Liver (tissue), 3 donors: Measurements from ENCODE around the gene JOSD2.

Experiments
- CTCF ChIP-seq: fragments of 150-350 bp; IDR thresholded peaks from 2 replicates; pipeline ENCODE4 v1.5.1; 2017; ENCODE audit warnings: improper control_type of control experiment, low read depth, low read length; ENCODE audit not compliant: missing input control
- SP1 ChIP-seq: IDR thresholded peaks from 2 replicates; pipeline ENCODE4 v1.6.1; 2018; ENCODE audit warnings: antibody characterized with exemption, mild to moderate bottlenecking
- TF ChIP-seq, protein P1 (sequence below): IDR thresholded peaks from 2 replicates; pipeline ENCODE4 v1.6.1; 2016; ENCODE audit warnings: antibody characterized with exemption
- donor health status: healthy.
- donor health status: healthy.

- no peak for TF ChIP-seq CTCF
- no peak for TF ChIP-seq SP1
- TF ChIP-seq, protein P1, sequence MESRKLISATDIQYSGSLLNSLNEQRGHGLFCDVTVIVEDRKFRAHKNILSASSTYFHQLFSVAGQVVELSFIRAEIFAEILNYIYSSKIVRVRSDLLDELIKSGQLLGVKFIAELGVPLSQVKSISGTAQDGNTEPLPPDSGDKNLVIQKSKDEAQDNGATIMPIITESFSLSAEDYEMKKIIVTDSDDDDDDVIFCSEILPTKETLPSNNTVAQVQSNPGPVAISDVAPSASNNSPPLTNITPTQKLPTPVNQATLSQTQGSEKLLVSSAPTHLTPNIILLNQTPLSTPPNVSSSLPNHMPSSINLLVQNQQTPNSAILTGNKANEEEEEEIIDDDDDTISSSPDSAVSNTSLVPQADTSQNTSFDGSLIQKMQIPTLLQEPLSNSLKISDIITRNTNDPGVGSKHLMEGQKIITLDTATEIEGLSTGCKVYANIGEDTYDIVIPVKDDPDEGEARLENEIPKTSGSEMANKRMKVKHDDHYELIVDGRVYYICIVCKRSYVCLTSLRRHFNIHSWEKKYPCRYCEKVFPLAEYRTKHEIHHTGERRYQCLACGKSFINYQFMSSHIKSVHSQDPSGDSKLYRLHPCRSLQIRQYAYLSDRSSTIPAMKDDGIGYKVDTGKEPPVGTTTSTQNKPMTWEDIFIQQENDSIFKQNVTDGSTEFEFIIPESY, result no peak
Observed at GRCh38 chr19:50548191-50549058, 37.4 kb upstream of the JOSD2 start.
